K562 (cell line): Measurements from ENCODE around the gene SV2C. TPM values are rescaled to one million over a fixed set of nuclear protein-coding genes. Genes with fewer than 3 reads are reported as not detected.

Source experiments
- AFF4 ChIP-seq: sonication (generic); formaldehyde crosslinking; IDR thresholded peaks from 2 replicates; pipeline ENCODE4 v1.8.0; 2023; ENCODE audit warnings: mild to moderate bottlenecking, missing genetic modification reagents
- ATF3 ChIP-seq, 2 experiments: fragments of 450-650 bp in 1 of 2; sonication (generic) in 1 of 2; formaldehyde crosslinking in 1 of 2; IDR thresholded peaks in 1 of 2; conservative IDR thresholded peaks in 1 of 2; 2 replicates each; pipeline versions ENCODE4 v1.6.1 to v1.8.1; 2016 to 2023; ENCODE audit warnings: mild to moderate bottlenecking in 2 of 2, moderate library complexity in 2 of 2, inconsistent platforms in 1 of 2, missing genetic modification reagents in 1 of 2
- BACH1 ChIP-seq: fragments of 200-800 bp; sonication (Bioruptor generic); IDR thresholded peaks from 2 replicates; pipeline ENCODE4 v1.6.1; 2016; ENCODE audit warnings: missing genetic modification characterization, missing compliant biosample characterization
- CC2D1A ChIP-seq: fragments of 450-650 bp; IDR thresholded peaks from 2 replicates; pipeline ENCODE4 v1.6.1; 2017; ENCODE audit warnings: mild to moderate bottlenecking
- CHAMP1 ChIP-seq: fragments of 450-650 bp; IDR thresholded peaks from 2 replicates; pipeline ENCODE4 v1.6.1; 2016; ENCODE audit warnings: mild to moderate bottlenecking
- EP400 ChIP-seq: fragments of 450-650 bp; IDR thresholded peaks from 2 replicates; pipeline ENCODE4 v1.6.1; 2017; ENCODE audit warnings: antibody characterized with exemption, mild to moderate bottlenecking, moderate library complexity
- FOXK1 ChIP-seq: sonication (generic); formaldehyde crosslinking; IDR thresholded peaks from 2 replicates; pipeline ENCODE4 v1.8.0; 2022; ENCODE audit warnings: missing genetic modification reagents, mild to moderate bottlenecking, borderline replicate concordance
- IRF2 ChIP-seq: sonication (generic); formaldehyde crosslinking; IDR thresholded peaks from 2 replicates; pipeline ENCODE4 v1.8.1; 2022; ENCODE audit warnings: mild to moderate bottlenecking, missing genetic modification reagents
- KLF16 ChIP-seq: IDR thresholded peaks from 2 replicates; pipeline ENCODE4 v1.6.1; 2016; ENCODE audit warnings: antibody characterized with exemption
- NCOR1 ChIP-seq: fragments of 450-650 bp; IDR thresholded peaks from 2 replicates; pipeline ENCODE4 v1.6.1; 2016; ENCODE audit warnings: mild to moderate bottlenecking, moderate library complexity
- POLR2H ChIP-seq: IDR thresholded peaks from 2 replicates; pipeline ENCODE4 v1.6.1; 2016; ENCODE audit warnings: missing genetic modification characterization, low read depth, mild to moderate bottlenecking, control low read depth, missing compliant biosample characterization, moderate library complexity
- STAT5A ChIP-seq: IDR thresholded peaks from 2 replicates; pipeline ENCODE4 v1.6.1; 2012; ENCODE audit warnings: low read length, inconsistent platforms, borderline replicate concordance
- TAF1 ChIP-seq: IDR thresholded peaks from 2 replicates; pipeline ENCODE4 v1.6.1; 2011; ENCODE audit warnings: mild to moderate bottlenecking, low read length, moderate library complexity; ENCODE audit not compliant: insufficient read depth, control insufficient read depth, severe bottlenecking; ENCODE audit errors: extremely low read depth
- TAL1 ChIP-seq: fragments of 450-650 bp; IDR thresholded peaks from 2 replicates; pipeline ENCODE4 v1.6.1; 2016; ENCODE audit warnings: mild to moderate bottlenecking
- ZBTB49 ChIP-seq: sonication (generic); formaldehyde crosslinking; IDR thresholded peaks from 2 replicates; pipeline ENCODE4 v1.8.0; 2022; ENCODE audit warnings: missing genetic modification reagents, mild to moderate bottlenecking, borderline replicate concordance
- ZFPM2 ChIP-seq: fragments of 250-450 bp; sonication (Bioruptor Pico); IDR thresholded peaks from 2 replicates; pipeline ENCODE4 v1.5.1; 2022; ENCODE audit warnings: mild to moderate bottlenecking
- polyA plus RNA-seq, 8 experiments: library from polyadenylated mRNA; depleted of rRNA in 4 of 8; stranded (reverse) in 5 of 8; unstranded in 3 of 8; fragments of >200 nt; fragmentation: Nextera tagmentation in 2 of 8; fragmentation: Illumina TruSeq in 1 of 8; extraction: Ambion mirVana in 2 of 8; extraction: Trizol in 1 of 8; gene quantifications; 2 replicates each; pipeline versions ENCODE4 v1.2.1 to v1.2.3, GENCODE V29; 2011 to 2014; ENCODE audit warnings: inconsistent platforms in 1 of 8, missing spikeins in 1 of 8
- total RNA-seq, 7 experiments: library from RNA; depleted of rRNA in 6 of 7; stranded (reverse); fragments of >200 nt in 6 of 7; fragmentation: Illumina TruSeq in 2 of 7; extraction: Trizol in 2 of 7; gene quantifications; 2 replicates each; pipeline versions ENCODE4 v1.2.1 to v1.2.3, GENCODE V29; 2011 to 2021; ENCODE audit warnings: low replicate concordance in 1 of 7

Gene SV2C
- total and polyA plus RNA-seq, 9 of the 15 experiments (the other 6 are each of a cell fraction or from before 2014, with no cell fraction given): 0.05 TPM; not detected in 8

GRCh38 chr5:76363352-76364225, 280.4 kb downstream of the SV2C start (continued):
- TF ChIP-seq ZBTB49 (CRISPR knock-in tag): no peak
- TF ChIP-seq CHAMP1: peak; percentile 76
- TF ChIP-seq TAF1: peak; percentile 25
- peak; percentile 89 for TF ChIP-seq TAL1
- TF ChIP-seq STAT5A: peak; percentile 65
- no peak for TF ChIP-seq FOXK1 (CRISPR knock-in tag)
- TF ChIP-seq ZFPM2: no peak
- TF ChIP-seq EP400: peak; percentile 67
- no peak for TF ChIP-seq POLR2H (tag)
- peak; percentile 71; the same call in 1 of the 2 replicates for TF ChIP-seq CC2D1A
- TF ChIP-seq AFF4 (CRISPR knock-in tag): no peak
- peak; percentile 90 for TF ChIP-seq NCOR1
- TF ChIP-seq BACH1: 0 out of 2 replicates have a peak, but pooled peaks have one; percentile 46
- TF ChIP-seq ATF3 (IDR thresholded peaks at IDR 0.05): peak; percentile 23; the same call in 1 of the 2 replicates
- no peak for TF ChIP-seq ATF3 (CRISPR knock-in tag; conservative IDR thresholded peaks at IDR 0.05)
- no peak for TF ChIP-seq IRF2
- peak; percentile 89 for TF ChIP-seq KLF16
